ENCODE measurements around the gene TMEM271.

- TF ChIP-seq EZH2 (IDR thresholded peaks at IDR 0.05; ENCODE audit: borderline replicate concordance, low read length) (no peak), CTCF (IDR thresholded peaks at IDR 0.05; ENCODE audit: low read length) (no peak)
These were observed 14.7 kb downstream of the TMEM271 start for GRCh38 chr4:561426-561825.
